Cerebellar nuclear complex (tissue), 1 donor: Measurements from ENCODE around the gene CEMP1.
A peak's percentile ranks its signal among the peaks of the same experiment; 100 is the strongest.
"Not testable (repeated sequence)": the region's sequence is repeated elsewhere in the genome, so short reads cannot be mapped to it uniquely, and the experiment has no call there.

Experiments used
- DNase-seq, 2 experiments: peaks; one replicate each; lab custom pipeline; 2025; lab: John Stamatoyannopoulos, UW

Gene CEMP1

DNA sequence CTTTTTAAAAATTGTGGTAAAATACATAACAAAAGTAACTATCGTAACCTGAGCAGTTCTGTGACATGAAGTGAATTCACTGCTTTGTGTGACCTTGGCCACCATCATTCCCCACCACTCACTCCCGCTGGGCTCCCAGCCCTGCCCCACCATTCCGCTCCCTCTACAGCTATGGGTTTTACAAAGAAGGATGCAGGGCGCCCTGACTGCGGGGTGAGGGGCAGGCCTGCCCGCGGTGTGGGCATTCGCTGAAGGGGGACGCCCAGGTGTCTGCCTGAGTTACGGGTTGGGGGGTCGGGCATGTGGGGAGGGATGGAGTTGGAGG, at the start of gene CEMP1:
TSS of gene CEMP1 (minus strand) at position 38 of the 325 bp plus-strand sequence. CDS start 335 bp downstream, outside the sequence.
- no peak for DNase-seq

DNA sequence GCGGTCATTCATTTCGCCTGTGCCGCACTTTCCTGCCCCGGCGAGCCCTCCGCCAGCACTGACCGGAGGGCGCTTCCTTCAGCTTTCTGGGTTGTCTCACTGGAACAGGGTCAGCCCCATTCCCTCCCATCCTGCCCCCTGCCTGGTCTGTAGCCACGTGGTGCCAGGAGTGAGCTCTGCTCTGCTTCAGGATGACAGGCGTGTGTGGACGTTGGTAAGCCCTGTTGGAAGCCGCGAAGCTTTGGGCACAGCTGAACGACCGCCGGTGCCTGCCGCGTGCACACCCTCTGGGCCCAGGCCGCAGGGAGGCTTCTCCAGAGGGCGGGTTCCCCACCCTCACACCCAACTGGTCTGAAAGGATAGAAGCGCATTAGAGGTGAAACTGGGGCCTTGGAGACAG, 49.6 kb upstream of the CEMP1 start:
- not testable (repeated sequence) for DNase-seq

- not testable (repeated sequence) for DNase-seq
These were observed 48.9 kb upstream of the CEMP1 start for GRCh38 chr16:2580143-2580542.

- not testable (repeated sequence) for DNase-seq
These were observed 47.7 kb upstream of the CEMP1 start for GRCh38 chr16:2578905-2579304.

DNA sequence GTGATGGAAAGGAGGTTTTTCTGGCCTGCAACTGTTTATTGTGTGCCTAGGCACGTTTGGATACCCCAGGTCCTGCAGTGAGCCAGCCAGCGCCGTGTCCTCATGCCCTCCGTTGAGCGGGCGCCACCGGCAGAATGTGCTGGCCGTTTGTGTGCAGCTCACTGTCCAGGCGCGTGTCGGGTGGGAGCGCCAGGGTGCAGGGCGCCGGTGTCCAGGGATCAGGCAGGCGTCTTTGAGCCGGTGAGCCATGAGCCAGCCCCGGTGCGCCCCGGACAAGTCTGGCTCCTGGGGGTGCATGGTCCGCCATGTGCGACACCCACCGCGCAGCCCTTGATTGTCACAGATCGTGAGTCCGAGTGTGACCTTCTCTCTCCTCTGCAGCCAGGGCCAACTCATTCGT, 45.8 kb upstream of the CEMP1 start:
- DNase-seq, result not testable (repeated sequence)

DNA sequence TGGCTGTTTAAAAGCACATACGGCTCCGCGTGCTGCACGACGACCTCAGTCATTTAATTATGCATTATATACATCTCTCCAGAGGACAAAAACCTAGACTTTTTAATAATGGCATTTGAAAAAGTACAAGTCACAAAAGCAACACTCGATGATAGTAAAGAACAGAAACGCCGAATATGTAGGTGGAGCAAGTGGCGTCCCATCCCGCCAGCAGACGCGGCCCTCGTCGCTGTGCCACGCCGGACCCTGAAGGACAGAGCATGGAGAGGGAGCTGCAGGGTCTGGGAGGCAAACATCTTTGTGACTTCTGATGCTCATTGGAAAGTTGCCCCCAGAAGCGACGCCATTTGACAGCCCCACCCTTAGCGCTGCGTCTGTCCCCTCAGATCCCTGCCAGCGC, 44.6 kb upstream of the CEMP1 start:
- DNase-seq, result not testable (repeated sequence)

GRCh38 chr16:2572704-2573103, 41.5 kb upstream of the CEMP1 start:
- DNase-seq, result not testable (repeated sequence)

- DNase-seq, result not testable (repeated sequence)
These were observed 37.4 kb upstream of the CEMP1 start for GRCh38 chr16:2568573-2568972.

DNA sequence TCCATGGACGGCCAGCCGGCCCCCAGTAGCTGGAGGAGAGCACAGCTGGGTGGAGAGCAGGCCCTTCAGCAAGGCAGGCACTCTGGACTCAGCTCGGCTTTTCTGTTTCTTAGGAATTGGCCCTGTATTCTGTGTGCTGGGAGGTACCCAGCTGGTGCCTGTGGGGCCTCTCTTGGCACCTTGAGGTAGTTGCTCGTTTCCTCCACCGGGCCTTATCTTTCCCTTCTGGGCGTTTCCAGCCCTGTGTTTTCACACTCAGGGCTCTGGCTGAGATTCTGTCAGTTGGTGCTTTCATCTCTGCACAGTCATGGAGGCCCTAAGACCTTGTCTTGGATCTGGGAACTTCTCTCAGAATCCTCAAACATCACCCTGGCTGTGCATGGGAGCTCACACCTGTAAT, 36.3 kb upstream of the CEMP1 start:
- not testable (repeated sequence) for DNase-seq

DNA sequence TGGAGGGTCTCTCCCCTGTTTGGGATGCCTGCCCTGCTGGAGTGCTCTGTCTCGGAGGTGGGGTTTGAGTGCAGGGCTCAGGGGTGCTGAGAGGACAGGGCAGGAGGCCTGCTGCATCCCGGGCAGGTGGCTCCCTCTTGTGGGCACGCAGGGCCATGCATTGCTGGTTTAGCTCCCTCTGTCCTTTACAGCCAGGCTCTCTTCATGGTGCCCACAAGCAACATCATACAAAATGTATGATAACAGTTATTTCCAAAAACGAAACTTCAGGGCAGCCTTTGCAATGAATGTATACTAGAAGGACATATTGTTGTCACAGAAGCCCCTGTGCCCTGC, 29.6 kb upstream of the CEMP1 start:
- not testable (repeated sequence) for DNase-seq

- DNase-seq, result not testable (repeated sequence)
These were observed 29.1 kb upstream of the CEMP1 start for GRCh38 chr16:2560131-2560797.

GRCh38 chr16:2557150-2557549, 25.9 kb upstream of the CEMP1 start:
- not testable (repeated sequence) for DNase-seq

- DNase-seq, result not testable (repeated sequence)
These were observed 23.7 kb upstream of the CEMP1 start for GRCh38 chr16:2554709-2555425.

DNA sequence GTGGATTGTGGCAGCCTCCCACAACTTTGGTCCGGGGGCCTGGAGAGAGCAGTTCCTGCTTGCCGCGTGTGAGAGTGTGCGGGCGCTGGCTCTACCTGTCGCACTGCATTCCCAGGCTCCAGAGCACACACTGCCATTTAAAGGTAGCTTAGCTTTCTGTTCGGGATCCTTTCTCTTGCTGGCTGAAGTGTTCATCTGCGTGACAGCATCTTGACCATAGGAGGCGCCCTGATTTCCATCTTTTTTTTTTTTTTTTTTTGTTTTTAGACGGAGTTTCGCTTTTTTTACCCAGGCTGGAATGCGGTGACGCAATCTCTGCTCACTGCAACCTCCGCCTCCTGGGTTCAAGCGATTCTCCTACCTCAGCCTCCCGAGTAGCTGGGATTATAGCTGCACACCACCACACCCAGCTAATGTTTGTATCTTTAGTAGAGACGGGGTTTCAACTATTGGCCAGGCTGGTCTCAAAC, 20.2 kb upstream of the CEMP1 start:
- not testable (repeated sequence) for DNase-seq

DNA sequence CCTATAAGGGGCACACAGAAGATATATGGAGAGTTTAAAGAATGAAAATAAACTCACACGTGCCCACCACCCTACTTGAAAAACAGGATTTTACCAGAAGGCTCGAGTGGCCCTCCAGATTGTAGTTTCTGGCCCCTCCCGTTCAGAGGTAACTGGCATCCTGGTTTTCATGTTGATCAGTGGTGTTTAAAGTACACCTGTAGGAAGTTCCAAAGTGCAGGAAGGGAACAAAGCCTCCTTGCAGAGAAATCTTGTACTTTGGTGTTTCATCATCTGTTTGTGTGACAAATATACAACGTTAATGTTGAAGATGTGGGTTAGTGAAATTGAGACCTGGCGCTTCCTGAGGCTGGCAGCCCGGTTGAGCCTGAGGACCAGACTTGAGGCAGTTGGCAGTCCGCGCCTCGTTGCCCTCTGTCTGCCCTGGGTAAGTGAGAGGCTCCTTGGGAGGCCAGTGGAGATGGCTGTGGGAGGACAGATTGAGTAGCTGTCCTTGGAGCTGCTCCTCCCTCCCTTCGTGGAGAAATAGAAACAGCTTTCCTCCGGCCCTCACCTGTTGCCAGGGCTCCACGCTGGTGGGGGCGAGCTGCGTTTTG, 19.2 kb upstream of the CEMP1 start:
- not testable (repeated sequence) for DNase-seq

DNA sequence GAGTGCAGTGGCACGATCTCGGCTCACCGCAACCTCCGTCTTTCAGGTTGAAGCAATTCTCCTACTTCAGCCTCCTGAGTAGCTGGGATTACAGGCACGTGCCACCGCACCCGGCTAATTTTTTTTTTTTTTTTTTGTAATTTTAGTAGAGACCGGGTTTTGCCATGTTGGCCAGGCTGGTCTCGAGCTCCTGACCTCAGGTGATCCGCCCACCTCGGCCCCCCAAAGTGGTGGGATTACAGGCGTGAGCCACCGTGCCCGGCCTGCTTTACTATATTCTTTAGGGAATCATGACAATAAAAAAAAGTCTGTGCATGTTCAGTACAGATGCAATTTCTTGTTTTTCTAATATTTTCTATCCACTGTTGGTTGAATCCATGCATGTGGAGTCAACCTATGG, 12.6 kb upstream of the CEMP1 start:
- not testable (repeated sequence) for DNase-seq

- DNase-seq, result not testable (repeated sequence)
These were observed 10.2 kb upstream of the CEMP1 start for GRCh38 chr16:2541409-2541808.

DNA sequence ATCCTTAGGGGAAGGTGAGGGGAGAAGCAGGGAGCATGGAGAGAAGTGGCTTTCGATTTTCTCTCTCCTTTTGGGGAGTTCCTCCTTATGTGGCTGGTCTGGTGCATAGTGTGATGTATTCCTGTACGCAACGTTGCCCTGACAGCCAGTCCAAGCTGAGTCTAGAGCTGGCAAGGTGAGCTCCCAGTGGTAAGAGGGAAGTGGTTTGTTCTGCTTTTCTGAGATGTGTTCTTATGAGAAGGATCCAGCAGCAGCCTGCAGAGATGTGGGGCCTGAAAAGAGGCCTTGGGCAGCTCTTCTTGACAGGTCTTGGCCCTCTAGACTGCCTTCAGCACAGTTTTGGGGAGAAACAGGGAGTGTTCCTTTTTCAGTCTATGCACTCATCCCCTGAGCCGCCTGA, 9.7 kb upstream of the CEMP1 start:
- DNase-seq, result not testable (repeated sequence)

GRCh38 chr16:2539845-2540458, 8.7 kb upstream of the CEMP1 start:
- DNase-seq, result not testable (repeated sequence)

DNA sequence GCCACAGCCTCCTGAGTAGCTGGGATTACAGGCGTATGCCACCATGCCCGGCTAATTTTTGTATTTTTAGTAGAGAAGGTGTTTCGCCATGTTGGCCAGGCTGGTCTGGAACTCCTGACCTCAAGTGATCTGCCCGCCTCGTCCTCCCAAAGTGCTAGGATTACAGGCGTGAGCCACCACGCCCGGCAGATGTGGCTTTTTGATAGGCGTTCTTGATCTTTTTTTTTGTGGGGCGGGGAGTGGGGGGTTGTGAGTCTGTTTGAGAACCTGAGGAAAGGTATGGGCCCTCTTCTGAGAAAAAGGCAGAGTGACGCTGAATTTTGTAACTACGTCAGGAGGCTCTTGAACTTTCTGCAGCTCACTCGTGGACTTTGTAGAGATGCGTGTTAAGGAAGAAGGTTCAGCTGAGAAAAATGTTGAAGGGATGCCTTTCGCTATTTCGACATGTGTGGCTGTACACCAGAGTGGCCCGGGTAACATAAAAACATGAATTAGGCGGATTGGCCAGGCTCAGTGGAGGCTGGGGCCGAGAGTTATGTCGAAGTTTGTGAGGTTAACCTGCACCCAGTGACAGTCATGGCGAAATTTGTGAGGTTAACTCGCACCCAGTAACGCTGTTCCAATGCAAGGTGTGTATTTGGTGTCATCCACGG, 8.1 kb upstream of the CEMP1 start:
- DNase-seq, result not testable (repeated sequence)

GRCh38 chr16:2537451-2538379, 6.5 kb upstream of the CEMP1 start, which contains the start of gene PDPK1:
Gene PDPK1 (plus strand): TSS chr16:2538021. CDS start chr16:2538113, 92 bp downstream.
- peak; percentile 67 to 80 for DNase-seq
